Amniotic epithelial cell (primary cell): ENCODE data around the gene PTHLH.
A peak's percentile ranks its signal among the peaks of the same experiment; 100 is the strongest.

ENCODE experiments used
- DNase-seq: peaks from one replicate; pipeline ENCODE4 v3.0.0-alpha.2; 2010; ENCODE audit warnings: low read depth

The PTHLH gene

DNA sequence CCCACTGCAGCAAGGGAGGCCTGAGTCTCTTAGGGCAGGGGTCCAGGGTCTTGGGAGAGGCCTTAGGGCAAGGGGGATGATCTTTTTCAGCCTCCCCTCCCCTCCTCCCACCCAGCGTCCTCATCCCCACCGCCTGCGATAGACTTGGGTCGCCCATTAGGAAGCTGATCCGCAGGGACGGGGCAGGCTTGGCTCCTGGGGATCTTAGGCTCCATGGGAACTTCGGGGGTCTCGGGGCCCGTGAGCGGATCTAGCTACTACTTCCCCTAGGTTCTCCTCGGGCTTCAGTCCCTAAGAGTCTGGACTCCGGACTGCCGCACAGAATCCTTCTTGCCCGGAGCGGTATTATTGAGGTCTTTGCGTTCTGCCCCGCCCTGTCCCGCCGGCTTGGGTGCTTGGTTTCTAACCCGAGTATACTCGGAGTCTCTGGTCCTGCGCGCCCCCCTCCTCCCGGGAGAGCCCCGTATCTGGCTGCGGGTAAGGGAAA is 2.2 kb upstream of the PTHLH start:
- no peak for DNase-seq

DNA sequence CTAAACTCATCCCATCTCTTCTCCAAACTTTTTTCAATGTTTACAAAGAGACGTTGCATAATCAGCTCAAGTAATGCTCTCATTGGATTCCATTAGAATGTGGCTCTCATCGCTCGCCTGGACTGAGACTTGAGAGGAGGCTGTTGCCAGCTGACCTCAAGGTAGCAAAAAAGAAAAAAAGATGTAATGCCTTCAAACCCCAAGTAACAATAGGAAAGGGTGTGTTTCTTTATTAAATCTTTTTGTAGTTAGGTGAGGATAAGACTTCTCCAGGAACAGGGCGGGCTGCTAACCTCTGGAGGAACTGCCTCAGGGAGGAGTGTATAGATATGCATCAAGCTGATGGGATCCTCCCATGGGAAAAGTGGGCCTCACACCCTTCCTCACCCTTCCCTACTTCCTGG is 956 bp upstream of the PTHLH start:
- peak; percentile 64 for DNase-seq

DNA sequence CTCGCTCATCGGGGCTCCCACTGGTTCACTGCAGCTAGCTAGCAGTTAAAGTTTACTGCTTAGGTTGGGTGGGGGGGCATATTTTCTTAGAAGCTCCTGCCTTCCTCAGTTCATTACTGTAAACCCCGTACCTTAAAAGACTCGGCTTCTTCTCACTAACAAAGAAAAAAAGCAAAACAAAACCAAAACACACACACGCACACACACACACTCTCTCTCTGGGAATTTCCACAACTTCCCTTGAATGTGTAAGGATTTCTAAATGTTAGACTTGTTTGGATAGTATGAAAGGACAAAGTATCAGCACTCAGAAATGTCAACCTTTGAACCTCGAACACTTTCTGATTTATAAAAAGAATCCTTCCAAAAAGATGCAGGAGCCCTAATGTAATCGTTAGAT is 927 bp downstream of the PTHLH start:
- no peak for DNase-seq

GRCh38 chr12:27971121-27971489 is 1.4 kb downstream of the PTHLH start:
- DNase-seq = no peak

- peak; percentile 32 for DNase-seq
These were observed 2.0 kb downstream of the PTHLH start for GRCh38 chr12:27970401-27971120.

DNA sequence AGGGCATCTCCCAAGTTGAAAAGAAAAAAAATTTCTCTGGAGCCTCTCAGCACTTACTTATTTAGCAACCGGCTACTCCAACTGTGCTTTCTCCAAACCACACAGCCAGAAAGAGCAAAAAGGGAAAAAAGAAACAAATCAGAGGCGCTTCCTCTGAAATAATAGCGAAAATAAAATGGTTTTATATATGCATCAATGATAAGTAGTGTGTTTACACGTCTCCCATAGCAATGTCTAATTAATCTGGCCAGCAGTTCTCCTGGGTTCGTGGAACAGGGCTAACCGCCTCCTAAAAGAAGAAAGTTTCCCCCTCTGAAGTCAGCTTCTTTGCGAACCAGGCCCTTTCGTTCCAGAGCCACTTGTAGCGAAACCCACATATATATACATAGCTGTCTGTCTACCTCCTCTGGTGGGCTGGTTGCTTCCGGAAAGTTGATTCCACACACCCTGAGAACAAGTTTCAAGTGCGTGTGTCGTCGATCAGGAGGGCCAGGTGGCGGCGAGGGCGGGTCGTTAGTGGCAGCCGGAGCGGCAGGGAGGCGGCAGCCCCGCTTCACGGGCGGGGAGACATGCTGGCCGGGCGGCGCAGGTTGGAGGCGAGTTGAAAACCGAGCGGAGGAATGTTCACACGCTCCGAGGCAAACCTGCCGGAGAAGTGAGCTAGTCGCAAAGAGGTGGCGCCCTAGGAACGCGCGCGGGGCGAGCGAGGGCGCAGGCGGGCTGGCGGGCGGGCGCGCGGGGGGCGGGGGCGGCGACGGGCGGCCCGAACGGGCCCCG is 2.7 kb downstream of the PTHLH start:
- DNase-seq = peak; percentile 62

DNA sequence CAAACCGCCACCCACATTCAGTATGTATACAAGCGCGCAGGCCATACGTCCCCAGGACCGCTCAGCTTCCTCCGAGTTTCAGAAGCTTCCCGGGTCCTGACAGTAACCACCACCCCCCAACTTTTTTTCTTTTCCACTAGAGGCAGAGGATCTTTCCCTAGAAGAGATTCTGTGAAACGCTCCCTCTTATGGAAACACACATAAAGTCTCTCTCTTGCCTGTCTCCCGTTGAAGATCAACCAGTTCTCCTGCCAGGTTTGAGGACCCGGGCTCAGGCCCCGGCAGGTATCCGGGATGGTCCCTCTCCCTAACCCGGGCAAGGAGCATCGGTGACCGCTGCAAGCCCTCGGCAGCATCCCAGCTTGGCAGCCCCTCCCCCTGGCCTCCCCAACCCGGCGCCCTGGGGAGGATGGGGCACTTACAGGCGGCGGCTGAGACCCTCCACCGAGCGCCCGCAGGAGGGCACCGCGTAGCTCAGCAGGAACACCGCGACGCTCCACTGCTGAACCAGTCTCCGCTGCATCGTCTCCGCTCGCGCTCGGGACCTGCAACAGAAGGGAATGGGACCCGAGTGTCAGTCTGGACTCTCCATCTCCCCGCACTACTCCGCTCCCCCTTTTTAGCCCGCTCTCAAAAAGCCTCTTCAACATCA is 3.4 kb downstream of the PTHLH start:
- no peak for DNase-seq

- no peak for DNase-seq
These were observed 4.9 kb downstream of the PTHLH start for GRCh38 chr12:27967551-27968054.

DNA sequence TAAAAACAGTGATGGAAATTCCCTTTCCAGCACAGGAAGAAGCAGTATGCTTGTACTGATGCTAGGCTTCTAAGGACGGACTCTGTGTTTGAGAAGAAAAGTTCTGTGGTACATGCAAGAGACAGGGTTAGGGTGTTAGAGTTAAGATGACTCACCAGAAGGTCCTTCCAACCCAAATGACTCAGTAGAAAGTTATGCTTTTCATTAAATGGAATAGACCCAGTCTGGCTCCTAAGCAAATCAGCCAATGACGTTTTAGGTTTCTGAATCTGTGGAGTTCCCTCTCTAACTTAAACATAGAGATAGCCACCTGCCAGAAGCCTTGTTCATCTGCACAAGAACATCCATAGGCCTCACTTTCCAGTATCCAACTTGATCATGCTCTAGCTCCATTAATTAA is 5.7 kb downstream of the PTHLH start:
- DNase-seq = peak; percentile 94

DNA sequence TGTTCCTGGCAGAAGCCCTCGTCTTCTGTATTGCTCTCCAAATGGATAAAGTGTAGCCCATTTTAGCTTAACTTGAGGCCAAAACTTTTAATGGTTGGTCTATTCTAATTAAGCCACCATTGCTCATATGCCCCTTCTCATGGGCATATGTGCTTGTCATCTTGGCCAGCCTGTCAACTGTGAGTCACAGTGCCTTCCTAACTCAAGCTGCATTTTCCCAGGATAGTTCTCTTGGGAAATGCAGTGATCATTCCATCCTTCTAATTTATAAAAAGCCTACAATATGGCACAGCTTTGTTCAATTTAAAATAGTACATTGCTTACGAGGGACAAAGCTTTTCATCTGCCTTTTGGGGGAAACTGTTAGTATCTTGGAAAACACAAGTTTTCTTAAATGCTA is 6.6 kb downstream of the PTHLH start:
- no peak for DNase-seq

DNA sequence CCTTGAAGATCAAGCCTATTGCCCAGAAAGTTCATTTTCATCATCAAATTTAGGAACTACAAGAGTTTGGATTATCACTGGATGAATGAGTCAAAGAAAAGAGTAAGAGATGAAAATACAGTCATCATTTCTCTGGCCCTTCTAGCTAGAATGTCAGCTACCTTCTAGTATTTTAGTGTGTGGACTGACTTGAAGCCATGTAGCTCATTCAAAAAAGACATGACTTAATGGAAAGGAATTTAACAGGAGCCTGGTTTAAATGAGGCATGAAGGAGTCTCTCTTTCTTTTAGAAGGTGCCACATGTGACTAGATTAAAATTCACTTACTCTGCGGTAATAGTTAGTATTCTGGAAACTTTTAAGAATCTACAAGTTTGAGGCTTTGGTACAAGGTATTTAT is 7.1 kb downstream of the PTHLH start:
- DNase-seq = no peak

- no peak for DNase-seq
These were observed 8.4 kb downstream of the PTHLH start for GRCh38 chr12:27964123-27964522.

DNA sequence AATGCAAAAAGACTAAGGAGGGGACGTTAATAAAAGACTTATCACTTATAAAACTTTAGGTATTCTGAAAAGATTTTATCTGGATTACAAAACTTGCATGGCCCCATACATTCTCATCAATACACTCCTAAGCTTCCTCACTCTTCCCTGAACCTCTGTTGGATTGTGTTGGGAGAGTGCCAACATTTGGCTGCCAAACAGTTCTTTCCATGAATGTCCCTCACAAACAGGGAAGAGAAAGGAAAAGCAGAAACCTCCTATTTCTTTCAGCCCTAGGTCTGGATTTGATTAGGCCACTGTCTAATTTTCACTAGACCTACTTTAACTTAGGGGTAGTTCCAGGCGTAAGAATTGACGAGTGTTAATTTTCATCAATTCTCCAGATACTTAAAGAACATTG is 11.7 kb downstream of the PTHLH start:
- no peak for DNase-seq

- DNase-seq = no peak
These were observed 13.9 kb downstream of the PTHLH start for GRCh38 chr12:27958675-27959074.

- no peak for DNase-seq
These were observed 15.2 kb downstream of the PTHLH start for GRCh38 chr12:27957366-27957765.

DNA sequence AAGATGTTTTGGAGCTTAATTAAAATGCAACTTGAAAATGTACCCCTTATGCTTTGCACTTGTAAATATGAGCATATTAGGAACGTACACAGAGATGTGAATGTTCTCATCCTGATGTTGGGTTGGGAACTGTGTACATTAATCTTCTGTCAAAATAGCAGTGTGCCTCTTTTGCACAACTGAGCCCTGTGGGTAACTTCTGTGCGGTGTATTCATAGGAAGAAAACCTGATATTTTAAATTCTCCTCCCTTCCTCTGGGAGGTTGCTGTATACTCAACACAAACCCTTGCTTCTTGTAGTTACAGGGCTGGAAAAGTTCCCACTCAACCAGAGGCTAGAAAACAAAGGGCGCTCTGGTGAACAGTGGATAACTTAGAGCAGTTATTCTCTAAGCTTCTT is 18.7 kb downstream of the PTHLH start:
- DNase-seq = no peak

DNA sequence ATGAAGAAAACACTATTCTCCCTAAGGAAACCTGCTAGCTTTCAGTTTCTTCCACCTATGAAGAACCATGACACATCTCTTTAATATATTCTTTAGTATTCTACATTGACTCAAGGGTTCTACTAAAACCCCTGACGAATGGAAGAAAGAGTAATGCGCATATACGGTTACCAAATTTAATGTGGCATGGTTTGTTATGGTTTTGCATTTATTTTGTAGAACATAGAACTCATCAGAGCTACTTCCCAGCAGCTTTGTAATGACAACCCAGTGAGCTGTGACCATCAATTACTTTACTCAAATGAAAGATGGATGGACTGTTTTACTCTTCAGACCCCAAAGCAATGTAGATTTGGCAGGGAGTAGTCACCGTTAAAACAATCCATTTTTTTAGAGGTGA is 19.2 kb downstream of the PTHLH start:
- no peak for DNase-seq

DNA sequence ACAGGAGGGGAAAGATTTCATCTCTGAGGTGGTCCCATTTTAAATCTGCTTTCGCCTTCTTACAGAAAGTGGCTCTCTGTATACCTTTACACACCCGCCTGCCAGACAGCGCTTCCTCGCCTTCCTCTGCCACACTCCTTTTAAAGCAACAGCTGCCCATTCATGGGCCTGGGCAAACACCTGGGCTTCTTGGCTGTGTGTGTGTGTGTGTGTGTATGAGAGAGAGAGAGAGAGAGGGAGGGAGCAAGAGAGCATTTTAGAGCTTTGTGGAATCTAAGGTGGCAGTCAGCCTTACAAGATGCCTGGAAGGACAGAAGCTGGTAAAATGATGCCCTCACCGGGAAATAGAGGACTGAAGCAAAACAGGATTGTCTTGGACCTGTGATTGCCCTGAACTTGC is 20.0 kb downstream of the PTHLH start:
- no peak for DNase-seq

DNA sequence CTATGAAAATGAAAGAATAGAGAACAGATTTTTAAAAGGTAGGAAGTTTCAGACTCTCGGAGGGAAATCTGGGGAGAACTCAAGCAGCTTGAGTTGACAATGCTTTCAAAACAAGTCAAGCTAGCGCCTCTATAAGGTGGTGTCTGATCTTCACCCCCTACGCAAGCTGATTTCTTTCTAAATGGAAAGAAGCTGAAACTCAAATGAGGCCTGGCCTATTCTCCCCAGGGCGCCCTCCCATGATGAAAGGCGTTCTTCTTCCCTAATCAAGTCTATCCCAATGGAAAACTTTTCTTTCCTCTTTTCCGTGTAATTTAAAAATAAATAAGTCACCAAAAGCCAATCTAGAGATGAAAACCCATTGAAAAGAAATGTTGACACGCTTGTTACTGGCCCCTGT is 20.6 kb downstream of the PTHLH start:
- no peak for DNase-seq

- DNase-seq = peak; percentile 66
These were observed 26.1 kb downstream of the PTHLH start for GRCh38 chr12:27946421-27946820.

DNA sequence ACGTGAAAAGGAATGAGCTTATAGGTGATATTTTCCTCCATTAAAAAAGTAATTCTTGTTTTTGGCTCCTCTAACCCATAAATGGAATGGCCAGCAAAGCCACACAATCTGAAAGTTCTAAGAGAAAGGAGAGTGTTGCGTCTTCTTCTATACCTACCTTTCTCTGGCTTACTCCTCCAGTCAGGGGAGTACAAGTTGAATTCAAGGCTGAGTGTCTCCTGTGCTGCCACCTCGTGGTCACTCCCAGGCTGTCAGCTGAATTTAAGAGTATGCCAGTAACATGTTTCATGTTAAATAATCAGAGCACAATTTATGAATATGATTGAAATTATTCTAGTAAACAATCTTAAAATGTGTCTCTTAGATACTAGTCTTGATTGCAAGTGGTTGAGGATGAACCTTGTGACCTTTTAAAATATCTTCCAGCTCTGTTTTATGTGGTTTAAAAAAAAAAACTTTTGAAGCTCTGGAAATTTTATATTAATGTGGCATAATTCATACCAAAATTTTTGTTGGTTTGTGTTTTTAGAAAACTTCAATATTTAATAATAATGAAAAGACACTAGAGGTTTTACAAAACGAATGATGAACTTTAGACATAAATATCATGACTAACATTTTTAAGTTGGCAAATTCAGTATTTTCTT is 31.7 kb downstream of the PTHLH start:
- DNase-seq = peak; percentile 83

DNA sequence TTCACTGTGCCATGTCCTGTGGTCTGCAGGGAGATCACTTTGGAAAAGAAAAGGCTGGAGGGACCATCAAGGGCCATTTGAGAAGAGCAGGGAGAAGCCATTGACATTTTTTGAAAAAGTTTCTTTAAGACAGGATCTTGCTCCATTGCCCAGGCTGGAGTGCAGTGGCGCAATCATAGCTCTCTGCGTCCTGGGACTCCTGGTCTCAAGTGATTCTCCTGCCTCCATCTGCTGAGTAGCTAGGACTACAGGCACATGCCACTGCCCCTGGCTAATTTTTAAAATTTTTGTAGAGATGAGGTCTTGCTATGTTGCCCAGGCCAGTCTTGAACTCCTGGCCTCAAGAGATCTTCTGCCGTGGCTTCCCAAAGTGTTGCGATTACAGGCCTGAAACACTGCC is 32.3 kb downstream of the PTHLH start:
- DNase-seq = no peak
